Epithelial cell of prostate (primary cell): Measurements from ENCODE around the gene KIZ.
"Not testable (repeated sequence)": the region's sequence is repeated elsewhere in the genome, so short reads cannot be mapped to it uniquely, and the experiment has no call there.

Experiments used
- DNase-seq: peaks from one replicate; pipeline ENCODE4 v3.0.0-alpha.2; 2011; ENCODE audit warnings: low read depth, low spot score
- H3K27ac ChIP-seq: fragments of 450-650 bp; 2 replicates; pipeline ENCODE4 v1.5.1; 2017; ENCODE audit warnings: mild to moderate bottlenecking

The KIZ gene

DNA sequence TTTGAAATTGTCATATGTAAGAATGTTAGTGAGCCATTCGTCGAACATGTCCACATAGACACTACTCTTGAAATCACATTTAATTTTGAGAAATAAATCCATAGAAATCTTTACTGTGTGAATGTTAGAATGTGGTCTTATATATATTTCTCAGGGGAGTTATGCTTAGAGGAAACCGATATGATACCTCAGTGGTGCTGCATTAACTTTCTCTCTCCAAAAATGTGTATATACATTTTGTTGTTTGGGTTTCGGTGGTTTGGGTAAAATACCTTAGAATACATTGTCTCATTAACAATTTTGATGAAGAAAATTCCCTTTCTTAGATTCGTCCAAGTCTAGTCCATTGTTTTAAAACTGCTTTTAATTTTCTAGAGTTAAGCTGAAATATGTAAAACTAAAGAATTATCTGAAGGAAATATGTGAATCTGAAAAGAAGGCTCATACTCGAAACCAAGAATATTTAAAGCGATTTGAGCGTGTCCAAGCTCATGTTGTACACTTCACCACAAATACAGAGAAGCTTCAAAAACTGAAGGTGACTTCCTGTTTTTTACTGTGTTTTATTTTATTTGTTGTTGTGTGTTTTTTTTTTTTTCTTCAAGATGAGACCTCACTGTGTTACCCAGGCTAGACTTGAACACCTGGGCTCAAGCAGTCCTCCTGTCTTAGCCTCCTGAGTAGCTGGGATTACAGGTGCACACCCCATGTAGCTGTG, 10.3 kb downstream of the KIZ start:
- no peak for DNase-seq
- H3K27ac ChIP-seq: no peak overlapping the region

DNA sequence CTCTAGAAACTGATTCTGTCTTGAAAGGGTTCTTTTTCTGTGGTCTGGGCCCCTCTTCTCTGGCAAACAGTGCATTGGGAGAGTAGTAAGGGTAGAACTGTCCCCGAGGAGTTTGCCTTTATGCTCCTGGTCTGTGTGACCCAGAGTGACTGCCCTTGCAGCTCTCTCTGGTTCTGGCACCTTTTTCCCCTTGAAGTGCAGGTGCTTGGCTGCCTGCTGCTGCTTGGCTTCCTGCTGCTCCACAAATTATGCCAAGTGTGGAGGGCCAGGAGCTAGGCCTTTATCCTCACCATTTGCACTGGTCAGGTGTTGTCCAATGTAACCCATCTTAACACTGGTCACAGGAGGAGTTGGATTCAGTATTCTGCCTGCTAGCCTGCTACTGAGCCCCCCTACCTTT, 11.2 kb downstream of the KIZ start:
- no peak for DNase-seq
- H3K27ac ChIP-seq: no peak overlapping the region

DNA sequence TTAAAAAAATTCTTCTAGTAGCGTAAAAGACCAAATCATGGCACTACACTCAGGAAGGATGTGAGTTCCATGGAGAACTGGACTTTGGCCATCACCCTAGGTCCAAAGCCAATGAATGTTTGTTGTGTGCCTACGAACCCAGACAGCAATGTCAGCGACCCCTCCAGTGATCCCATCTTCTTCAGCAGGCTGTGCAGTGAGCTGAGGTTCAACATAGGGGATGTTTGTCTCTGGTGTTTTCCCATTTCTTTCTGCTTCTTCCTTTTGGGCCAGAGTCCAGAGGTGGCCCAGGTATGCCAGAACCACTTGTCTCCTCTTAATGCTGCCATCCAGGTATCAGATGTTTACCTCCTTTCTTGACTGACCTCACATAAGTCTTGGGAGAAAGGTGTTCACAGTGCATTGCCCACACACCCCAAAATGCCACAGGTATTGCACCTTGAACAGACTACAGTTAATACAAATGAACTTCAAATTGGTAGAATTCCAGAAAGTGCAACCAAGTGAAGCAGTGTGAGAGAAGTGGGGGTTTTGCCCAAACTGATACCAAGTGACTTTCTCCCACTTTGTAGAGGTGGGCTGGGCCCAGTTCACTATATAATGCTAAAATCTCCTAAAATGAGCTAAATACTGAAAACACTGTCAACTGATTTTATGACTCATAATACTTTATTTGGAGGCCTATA, 14.1 kb downstream of the KIZ start:
- H3K27ac ChIP-seq: no peak overlapping the region
- no peak for DNase-seq

DNA sequence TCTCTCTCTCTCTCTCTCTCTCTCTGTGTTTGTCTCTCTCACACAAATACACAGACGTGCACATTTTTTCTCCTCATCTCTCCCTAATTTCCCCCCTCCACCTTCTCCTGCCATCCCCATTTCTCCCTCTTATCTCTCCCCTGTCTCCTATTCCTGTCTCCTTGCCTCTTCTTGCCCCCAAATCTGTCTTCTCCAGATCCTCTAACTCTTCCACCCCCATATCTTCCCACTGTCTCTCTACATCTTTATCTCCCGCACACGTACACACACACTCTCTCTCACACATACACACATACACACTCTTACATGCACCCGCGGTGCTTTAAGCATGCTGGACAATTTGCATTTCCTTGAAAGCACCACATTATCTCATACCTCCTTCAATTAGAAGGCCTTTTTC, 15.9 kb downstream of the KIZ start:
- no peak for DNase-seq

DNA sequence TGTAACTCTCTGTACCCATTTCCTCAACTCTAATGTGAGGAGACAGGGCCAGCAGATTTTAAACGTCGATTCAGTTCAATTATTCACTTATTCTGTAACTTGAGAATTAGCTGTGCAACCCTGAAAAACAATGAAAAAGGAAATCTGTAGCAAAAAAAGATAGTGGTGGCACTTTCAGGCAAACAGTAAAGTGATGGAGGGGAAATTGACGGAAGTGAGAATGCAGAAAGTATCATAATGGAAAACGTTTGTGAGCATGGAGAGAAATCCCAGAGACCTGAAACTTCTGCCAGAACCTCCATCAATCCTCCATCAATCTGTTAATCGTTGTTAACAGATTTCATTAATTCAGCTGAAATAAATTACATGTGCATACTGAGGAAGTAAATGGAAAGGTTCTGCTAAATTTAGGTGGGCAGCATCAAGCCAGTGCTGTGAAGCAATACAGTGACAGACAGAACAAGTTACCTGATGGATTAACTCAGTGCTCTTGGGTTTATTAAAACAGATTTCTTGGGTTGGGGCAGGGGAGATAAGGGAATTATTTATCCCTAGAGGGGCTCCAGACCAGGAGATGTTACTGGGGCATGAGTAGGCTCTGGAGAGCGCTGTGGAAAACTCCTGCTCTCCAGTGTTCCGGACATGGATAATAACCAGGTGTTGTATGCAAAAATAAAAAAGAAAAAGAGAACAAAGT, 17.5 kb downstream of the KIZ start:
- no peak for DNase-seq
- no peak overlapping the region for H3K27ac ChIP-seq

More for the DNA sequence above, 15.9 kb downstream of the KIZ start:
- no peak overlapping the region for H3K27ac ChIP-seq

DNA sequence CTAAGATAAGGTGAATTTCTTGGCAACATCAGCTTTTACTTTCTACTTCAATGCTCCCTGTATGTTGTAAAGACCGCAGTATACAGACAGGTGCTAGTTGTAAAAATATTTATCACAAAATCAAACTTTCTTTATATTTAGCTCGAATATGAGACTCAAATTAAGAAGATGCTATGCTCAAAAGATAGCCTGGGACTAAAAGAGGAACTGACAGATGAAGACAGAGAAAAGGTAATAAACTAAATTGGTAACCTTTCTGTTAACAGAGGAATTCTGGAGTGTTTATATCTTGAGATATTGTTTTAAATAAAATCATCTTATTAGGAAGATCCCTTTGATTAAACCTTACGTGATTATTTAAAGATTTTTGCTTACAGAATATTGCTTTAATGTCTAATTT, 19.5 kb downstream of the KIZ start:
- no peak for DNase-seq

DNA sequence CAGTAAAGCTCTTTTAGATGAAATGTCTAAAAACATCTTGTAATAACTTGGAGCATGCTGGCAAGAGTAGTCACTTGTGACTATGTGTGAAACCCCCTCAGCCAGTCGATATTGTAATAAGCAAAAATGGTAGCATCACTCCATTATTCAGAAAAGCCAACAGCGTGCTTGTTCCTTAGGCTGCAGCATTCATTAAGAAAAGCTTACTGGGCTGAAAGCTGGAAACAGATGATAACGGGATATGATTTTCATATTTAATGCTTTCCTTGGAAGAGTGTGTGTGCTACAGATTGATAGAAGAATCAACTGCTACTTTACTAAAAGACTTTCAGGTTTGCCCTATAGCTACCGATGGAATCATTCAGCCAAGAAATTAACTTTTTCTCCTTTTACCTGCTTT, 20.3 kb downstream of the KIZ start:
- no peak overlapping the region for H3K27ac ChIP-seq
- DNase-seq: no peak

More for the DNA sequence above, 19.5 kb downstream of the KIZ start:
- H3K27ac ChIP-seq: no peak overlapping the region

DNA sequence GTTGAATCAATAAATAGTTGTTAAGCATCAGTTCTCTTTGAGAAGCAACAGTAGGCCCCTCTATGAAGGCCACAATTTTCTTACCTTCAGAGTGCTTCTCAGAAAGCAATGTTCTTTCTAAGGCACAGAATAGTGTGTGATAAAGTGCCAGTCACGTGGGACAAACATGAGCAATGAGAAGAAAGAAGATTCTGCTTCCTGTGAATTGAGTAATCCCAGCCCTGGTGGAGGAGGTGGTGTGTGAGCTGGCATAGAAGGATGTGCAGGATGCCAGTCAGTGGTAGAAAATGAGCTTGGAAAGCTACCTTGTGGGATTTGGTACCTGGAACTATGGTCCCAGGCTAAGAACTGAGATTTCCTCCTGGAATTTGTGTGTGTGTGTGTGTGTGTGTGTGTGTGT, 21.7 kb downstream of the KIZ start:
- no peak for DNase-seq
- H3K27ac ChIP-seq: peak overlapping the region; percentile 24

DNA sequence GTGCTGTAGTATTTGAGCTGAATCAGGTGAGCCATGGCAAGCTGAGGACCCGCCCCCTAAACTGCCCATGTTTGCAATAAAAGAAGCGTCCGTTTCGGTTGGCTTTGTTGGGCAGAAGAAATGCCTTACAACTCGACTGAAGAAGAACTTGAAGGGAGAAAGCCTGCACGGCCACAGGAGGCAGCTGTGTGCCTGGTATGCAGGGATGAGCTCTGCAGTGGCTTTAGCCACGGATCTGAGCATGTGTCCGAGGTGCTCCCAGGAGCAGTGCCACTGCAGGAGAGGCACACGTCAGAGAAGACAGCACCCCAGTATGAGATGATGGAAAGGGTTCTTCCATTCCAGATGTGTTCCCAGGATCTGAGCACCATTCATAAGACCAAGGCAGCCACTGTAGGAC, 23.5 kb downstream of the KIZ start:
- no peak overlapping the region for H3K27ac ChIP-seq
- no peak for DNase-seq

DNA sequence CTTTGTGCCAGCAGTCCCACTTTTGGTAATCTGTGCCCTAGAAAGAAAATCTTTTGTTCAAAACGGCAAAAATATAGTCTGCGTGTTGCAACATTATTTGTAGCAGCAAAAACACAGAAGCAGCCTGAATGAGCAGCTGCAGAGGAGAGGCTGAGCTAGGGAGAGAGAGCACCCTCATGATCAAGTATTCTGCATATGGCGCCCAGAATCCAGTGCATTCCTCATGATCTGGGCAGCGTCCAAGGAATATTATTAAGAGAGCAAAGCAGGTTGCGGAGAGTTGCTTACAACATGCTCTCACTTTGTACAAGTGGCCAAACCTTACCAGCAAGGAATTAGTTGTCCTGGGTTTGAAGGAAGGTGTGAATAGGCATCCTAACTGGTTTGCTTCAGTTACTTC, 25.9 kb downstream of the KIZ start:
- DNase-seq: no peak
- no peak overlapping the region for H3K27ac ChIP-seq

DNA sequence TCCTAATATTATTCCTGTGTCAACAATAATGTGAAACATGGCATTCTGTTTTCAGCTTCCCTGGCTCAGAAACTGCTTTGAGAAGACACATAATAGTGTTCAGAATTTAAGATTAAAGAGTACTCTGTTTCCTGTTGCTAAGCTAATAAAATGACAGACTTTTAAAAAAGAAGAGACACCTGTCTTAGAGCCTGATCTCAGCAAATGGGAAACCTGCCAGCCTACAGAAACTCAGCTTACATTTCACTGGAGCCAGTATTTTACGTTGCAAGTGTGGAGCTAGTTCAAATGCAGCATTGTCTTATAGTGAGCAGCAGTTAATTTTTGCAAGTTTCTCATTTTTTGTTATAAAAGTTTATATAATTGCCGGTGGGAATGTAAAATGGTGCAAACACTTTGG, 28.8 kb downstream of the KIZ start:
- DNase-seq: no peak
- H3K27ac ChIP-seq: no peak overlapping the region

DNA sequence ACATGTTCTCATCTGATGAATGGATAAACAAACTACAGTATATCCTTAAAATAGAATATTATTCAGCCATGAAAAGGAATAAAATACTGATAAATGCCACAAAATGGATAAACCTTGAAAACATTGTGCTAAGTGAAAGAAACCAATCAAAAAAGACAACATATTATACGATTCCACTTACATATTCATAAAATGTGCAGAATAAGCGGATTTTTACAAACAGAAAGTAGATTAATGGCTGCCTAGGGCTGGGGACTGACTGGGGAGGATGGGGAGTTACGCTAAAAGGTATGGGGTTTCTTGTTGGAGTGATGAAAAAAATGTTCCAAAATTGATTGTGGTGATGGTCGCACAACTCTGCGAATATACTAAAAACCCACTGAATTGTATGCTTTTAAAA, 29.4 kb downstream of the KIZ start:
- no peak overlapping the region for H3K27ac ChIP-seq
- DNase-seq: no peak

DNA sequence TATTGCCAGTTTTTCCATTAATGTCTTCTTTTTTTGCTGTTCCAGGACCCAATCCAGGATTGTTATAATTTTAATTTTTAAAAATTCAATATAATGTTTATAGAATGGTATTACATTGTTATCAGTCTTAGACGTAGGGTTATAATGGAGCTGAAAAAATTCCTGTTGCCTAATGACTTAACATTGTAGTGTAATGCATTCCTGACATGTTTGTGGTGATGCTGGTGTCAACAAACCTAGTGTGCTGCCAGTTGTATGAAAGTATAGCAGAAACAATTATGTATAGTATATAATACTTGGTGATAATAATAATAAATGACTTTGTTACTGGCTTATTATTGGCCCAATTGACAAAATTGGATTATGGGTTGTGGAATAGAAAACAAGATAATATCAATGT, 30.4 kb downstream of the KIZ start:
- DNase-seq: no peak
- H3K27ac ChIP-seq: no peak overlapping the region

DNA sequence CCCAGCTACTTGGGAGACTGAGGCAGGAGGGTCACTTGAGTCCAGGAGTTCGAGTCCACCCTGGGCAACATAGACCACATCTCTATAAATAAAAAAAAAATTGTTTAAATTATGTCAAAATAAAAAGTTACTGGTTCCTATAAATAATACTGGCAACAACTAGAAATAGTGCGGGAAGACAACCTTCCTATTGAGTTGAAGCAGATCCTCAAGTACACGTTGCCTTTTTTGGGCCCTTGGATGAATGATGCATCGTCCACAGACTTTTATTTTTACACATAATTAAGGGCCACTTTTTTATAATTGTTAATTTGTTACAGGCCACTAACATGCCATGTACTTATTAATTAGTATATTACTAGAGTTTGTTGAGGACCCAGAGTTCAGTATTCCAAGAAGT, 31.1 kb downstream of the KIZ start:
- H3K27ac ChIP-seq: no peak overlapping the region
- no peak for DNase-seq

DNA sequence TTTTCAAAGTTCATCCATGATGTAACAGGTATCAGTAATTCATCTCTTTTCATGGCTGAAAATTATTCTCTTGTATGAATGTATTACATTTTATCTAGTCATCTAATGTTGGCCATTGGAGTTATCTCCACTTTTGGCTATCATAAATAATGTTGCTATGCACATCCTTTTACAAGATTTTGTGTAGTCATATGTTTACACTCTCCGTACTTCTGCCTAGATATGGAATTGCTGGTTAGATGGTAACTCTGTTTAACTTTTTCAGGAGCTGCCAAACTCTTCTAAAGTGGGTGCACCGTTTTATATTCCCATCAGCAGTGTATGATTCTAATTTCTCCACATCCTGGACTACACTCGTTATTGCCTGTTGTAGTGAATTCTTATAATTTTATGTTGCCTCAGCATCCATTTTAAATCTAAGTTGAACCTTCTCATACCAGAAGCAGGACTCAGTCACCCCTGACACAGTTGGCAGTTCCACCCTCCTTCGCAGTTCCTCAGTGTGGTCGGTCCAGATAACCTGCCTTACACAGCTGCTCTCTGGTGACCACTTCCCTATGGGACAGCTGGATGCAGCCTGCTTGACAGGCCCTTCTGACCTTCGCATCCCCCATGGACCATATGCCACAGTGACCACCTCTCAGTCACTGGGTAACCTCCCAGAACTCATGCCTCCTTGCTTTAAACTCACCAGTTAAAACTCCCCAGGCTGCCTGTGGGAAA, 33.9 kb downstream of the KIZ start:
- no peak overlapping the region for H3K27ac ChIP-seq
- no peak for DNase-seq

DNA sequence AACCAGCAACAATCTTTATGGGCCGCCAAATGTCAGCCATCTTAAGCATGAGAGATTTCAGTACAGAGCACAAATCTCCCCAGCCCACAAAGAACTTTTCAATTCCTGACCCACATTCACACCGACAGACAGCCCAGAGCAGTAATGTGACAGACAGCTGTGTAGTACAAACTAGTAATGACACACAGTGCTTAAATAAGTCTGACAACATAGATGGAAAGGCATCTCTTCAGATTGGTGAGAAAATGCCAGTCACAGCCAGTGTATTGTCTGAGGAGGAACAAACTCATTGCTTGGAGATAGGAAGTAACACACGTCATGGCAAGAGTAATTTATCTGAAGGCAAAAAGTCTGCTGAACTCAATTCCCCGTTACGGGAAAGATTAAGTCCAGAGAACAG, 36.0 kb downstream of the KIZ start:
- no peak for DNase-seq
- H3K27ac ChIP-seq: peak overlapping the region; percentile 79

DNA sequence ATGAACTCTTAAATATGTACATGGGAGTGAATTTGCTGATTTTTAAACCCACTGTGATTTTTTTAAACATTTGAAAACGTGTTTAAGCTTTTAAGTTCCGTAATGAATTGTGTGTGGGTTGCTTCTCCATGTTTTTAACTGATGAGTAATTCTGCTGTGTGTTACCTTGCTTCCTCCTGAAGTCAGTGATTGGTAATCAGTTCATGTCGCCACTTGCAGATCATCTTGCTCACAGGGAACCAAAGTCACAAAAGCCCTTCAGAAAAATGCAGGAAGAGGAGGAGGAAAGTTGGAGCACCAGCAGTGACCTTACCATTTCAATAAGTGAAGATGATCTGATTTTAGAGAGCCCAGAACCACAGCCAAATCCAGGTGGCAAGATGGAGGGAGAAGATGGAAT, 36.7 kb downstream of the KIZ start:
- H3K27ac ChIP-seq: peak overlapping the region; percentile 79
- peak; percentile 64 for DNase-seq

DNA sequence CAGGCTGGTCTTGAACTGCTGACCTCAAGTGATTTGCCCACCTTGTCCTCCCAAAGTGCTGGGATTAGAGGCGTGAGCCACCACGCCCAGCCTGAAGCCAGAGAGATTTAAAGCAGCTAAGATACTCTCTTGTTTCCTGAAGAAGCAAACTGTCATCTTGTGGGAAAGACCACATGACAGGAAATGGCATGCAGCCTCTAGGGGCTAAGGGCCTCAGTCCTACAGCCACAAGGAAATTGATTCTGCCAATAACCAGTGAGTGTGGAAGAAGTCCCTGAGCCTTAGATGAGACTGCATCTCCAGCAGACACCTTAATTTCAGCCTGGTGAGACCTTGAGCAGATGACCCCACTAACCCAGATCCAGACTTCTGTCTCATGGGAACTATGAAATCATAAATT, 40.9 kb downstream of the KIZ start:
- DNase-seq: no peak
- H3K27ac ChIP-seq: no peak overlapping the region

DNA sequence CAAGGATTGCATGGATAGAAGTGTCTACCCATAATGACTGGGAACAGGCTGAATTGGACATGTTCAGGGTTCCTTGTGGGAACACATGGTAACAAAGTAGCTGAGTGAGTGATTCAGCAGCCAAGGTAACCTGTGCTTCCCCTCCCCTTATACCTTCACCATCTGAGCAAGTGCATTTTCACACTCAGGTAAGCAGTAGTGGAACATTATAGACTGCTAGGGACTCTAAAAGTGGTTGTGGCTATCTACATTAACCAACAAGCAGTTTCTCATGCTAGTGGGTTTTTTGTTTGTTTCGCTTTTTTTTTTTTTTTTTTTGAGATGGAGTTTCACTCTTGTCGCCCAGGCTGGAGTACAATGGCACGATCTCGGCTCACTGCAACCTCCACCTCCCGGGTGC, 41.4 kb downstream of the KIZ start:
- DNase-seq: no peak
- H3K27ac ChIP-seq: no peak overlapping the region

DNA sequence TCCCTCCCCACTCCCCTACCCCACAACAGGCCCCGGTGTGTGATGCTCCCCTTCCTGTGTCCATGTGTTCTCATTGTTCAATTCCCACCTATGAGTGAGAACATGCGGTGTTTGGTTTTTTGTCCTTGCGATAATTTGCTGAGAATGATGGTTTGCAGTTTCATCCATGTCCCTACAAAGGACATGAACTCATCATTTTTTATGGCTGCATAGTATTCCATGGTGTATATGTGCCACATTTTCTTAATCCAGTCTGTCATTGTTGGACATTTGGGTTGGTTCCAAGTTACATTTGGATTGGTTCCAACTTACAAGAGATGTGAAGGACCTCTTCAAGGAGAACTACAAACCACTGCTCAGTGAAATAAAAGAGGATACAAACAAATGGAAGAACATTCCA, 42.2 kb downstream of the KIZ start:
- not testable (repeated sequence) for DNase-seq, H3K27ac ChIP-seq

DNA sequence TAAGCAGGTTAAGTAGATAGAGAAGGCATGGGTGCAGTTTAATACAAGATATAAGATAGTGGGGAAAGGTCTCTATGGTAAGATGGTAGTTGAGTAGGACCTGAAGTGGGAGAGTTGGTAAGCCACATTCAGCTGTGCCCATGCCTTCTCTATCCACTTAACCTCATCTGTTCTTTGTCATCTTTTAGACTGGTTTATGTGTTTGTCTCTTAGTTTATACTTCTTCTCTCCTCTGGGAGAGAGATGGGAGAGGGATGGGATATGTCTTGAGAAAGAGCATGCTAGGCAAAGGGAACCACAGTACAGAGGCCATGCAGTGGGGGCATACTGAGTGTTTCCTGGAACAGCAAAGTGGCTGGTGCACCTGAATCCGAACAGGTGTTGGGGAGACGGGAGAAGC, 46.7 kb downstream of the KIZ start:
- DNase-seq: no peak
- no peak overlapping the region for H3K27ac ChIP-seq
